HCT116 (cell line): ENCODE results near the gene FGFR4. TPM values are rescaled to one million over a fixed set of nuclear protein-coding genes. Genes with fewer than 3 reads are reported as not detected.

ENCODE experiments used
- ATAC-seq: fragments of 200-7000 bp; cut with Tn5 transposase; 2 replicates; pipeline ENCODE4 v1.9.1; 2020; ENCODE audit warnings: mild to moderate bottlenecking, moderate library complexity
- BruUV-seq: library from RNA; stranded (reverse); fragments of 400-500 nt; replicated peaks from 2 replicates; lab custom pipeline; 2021; lab: Mats Ljungman, UMichigan
- CTCF ChIA-PET: fragments of 300-600 bp; sonication (Branson Sonifier 250); formaldehyde crosslinking; loops from one replicate; lab custom pipeline; 2021; ENCODE audit warnings: antibody characterized with exemption; lab: Charles Lee
- POLR2A ChIA-PET: fragments of 300-600, 350-600 bp; sonication (Branson Sonifier 250); formaldehyde crosslinking; loops from one replicate; lab custom pipeline; 2021; ENCODE audit warnings: antibody characterized with exemption; lab: Charles Lee
- RAD21 ChIA-PET, 2 experiments: fragments of 300-600 bp; sonication (Branson Sonifier 250); formaldehyde crosslinking; loops; one replicate each; lab custom pipeline; 2023; ENCODE audit warnings: low total read pairs in 2 of 2; ENCODE audit not compliant: uncharacterized antibody in 2 of 2, unreplicated experiment in 2 of 2, low non-redundant PET in 1 of 2; lab: Charles Lee
- DNase-seq: peaks from one replicate; pipeline ENCODE4 v3.0.0-alpha.2; 2010; ENCODE audit warnings: low read depth, low spot score
- H2AFZ ChIP-seq: fragments of 200-600 bp; shearing (Covaris generic), sonication (generic); 2 replicates; pipeline ENCODE4 v1.6.1; 2017; ENCODE audit warnings: low read depth, mixed run types, mixed read lengths, antibody characterized with exemption, low read length; ENCODE audit not compliant: poor library complexity, severe bottlenecking
- H3K27ac ChIP-seq: 2 replicates; pipeline ENCODE4 v1.5.1; 2012; ENCODE audit warnings: low read depth, low read length
- H3K27me3 ChIP-seq: fragments of 200-600 bp; sonication (generic); 2 replicates; pipeline ENCODE4 v1.6.1; 2016; ENCODE audit warnings: mixed run types, low read length, mixed read lengths; ENCODE audit not compliant: insufficient read depth
- H3K36me3 ChIP-seq, 2 experiments: fragments of 200-500 bp in 1 of 2; fragments of 200-600 bp in 1 of 2; sonication (Bioruptor generic) in 1 of 2; sonication (generic) in 1 of 2; 2 replicates each; pipeline versions ENCODE4 v1.5.1 to v1.6.1; 2014 to 2016; ENCODE audit warnings: low read length in 2 of 2, inconsistent platforms in 1 of 2, mixed read lengths in 1 of 2, mixed run types in 1 of 2; ENCODE audit not compliant: insufficient read depth in 2 of 2, control insufficient read depth in 1 of 2
- H3K4me1 ChIP-seq, 2 experiments: fragments of 200-600 bp in 1 of 2; sonication (generic) in 1 of 2; 2 replicates each; pipeline versions ENCODE4 v1.5.1 to v1.6.1; 2012 to 2017; ENCODE audit warnings: low read length in 2 of 2, inconsistent platforms in 1 of 2, mild to moderate bottlenecking in 1 of 2, mixed read lengths in 1 of 2, mixed run types in 1 of 2, moderate library complexity in 1 of 2; ENCODE audit not compliant: insufficient read depth in 2 of 2, control insufficient read depth in 1 of 2
- H3K4me2 ChIP-seq: fragments of 200-600 bp; sonication (generic); 2 replicates; pipeline ENCODE4 v1.6.1; 2017; ENCODE audit warnings: mixed run types, low read length, mixed read lengths
- H3K4me3 ChIP-seq, 2 experiments: fragments of 200-600 bp in 1 of 2; sonication (generic) in 1 of 2; replicated peaks in 1 of 2; 2 replicates each; pipeline ENCODE4 v1.5.1; 2011 to 2016; ENCODE audit warnings: low read length in 2 of 2, control low read depth in 1 of 2, low read depth in 1 of 2, mild to moderate bottlenecking in 1 of 2, mixed read lengths in 1 of 2, mixed run types in 1 of 2
- H3K79me2 ChIP-seq: fragments of 200-600 bp; sonication (generic); 2 replicates; pipeline ENCODE4 v1.6.1; 2017; ENCODE audit warnings: mild to moderate bottlenecking, mixed run types, low read length, moderate library complexity, mixed read lengths; ENCODE audit not compliant: insufficient read depth
- H3K9ac ChIP-seq: fragments of 200-600 bp; sonication (generic); 2 replicates; pipeline ENCODE4 v1.6.1; 2016; ENCODE audit warnings: low read length, mixed read lengths
- H3K9me2 ChIP-seq: fragments of 200-600 bp; sonication (generic), shearing (Covaris generic); 2 replicates; pipeline ENCODE4 v1.6.1; 2017; ENCODE audit warnings: mixed run types, mild to moderate bottlenecking, moderate library complexity; ENCODE audit not compliant: insufficient read depth
- H3K9me3 ChIP-seq, 2 experiments: fragments of 200-500 bp in 1 of 2; fragments of 200-600 bp in 1 of 2; sonication (Bioruptor generic) in 1 of 2; sonication (generic) in 1 of 2; 2 replicates each; pipeline ENCODE4 v1.6.1; 2014 to 2017; ENCODE audit warnings: low read length in 2 of 2, mixed read lengths in 2 of 2, inconsistent platforms in 1 of 2, low read depth in 1 of 2, mild to moderate bottlenecking in 1 of 2, mixed run types in 1 of 2, moderate library complexity in 1 of 2; ENCODE audit not compliant: control insufficient read depth in 1 of 2, insufficient read depth in 1 of 2
- H4K20me1 ChIP-seq: fragments of 200-600 bp; sonication (generic), shearing (Covaris generic); 2 replicates; pipeline ENCODE4 v1.6.1; 2017; ENCODE audit warnings: mixed run types, mild to moderate bottlenecking, moderate library complexity; ENCODE audit not compliant: insufficient read depth
- CBX3 ChIP-seq: IDR thresholded peaks from 2 replicates; pipeline ENCODE4 v1.6.1; 2012; ENCODE audit warnings: low read depth
- CEBPB ChIP-seq: IDR thresholded peaks from 2 replicates; pipeline ENCODE4 v1.6.1; 2012; ENCODE audit warnings: low read depth
- CTCF ChIP-seq, 3 experiments: fragments of 200-600 bp in 1 of 3; sonication (generic) in 1 of 3; IDR thresholded peaks in 2 of 3; conservative IDR thresholded peaks in 1 of 3; 2 replicates each; pipeline ENCODE4 v1.5.1; 2012 to 2017; ENCODE audit warnings: low read depth in 2 of 3, low read length in 2 of 3, antibody characterized with exemption in 1 of 3, borderline replicate concordance in 1 of 3, control low read depth in 1 of 3, mild to moderate bottlenecking in 1 of 3, mixed read lengths in 1 of 3, mixed run types in 1 of 3, moderate library complexity in 1 of 3; ENCODE audit not compliant: insufficient read depth in 1 of 3
- EGR1 ChIP-seq: IDR thresholded peaks from 2 replicates; pipeline ENCODE4 v1.6.1; 2012; ENCODE audit warnings: low read depth
- EZH2 ChIP-seq: fragments of 200-600 bp; sonication (generic); IDR thresholded peaks from 2 replicates; pipeline ENCODE4 v1.6.1; 2017; ENCODE audit warnings: antibody characterized with exemption, mixed run types
- FOSL1 ChIP-seq: IDR thresholded peaks from 2 replicates; pipeline ENCODE4 v1.6.1; 2012; ENCODE audit warnings: low read depth
- POLR2AphosphoS5 ChIP-seq: IDR thresholded peaks from 2 replicates; pipeline ENCODE4 v1.6.1; 2011; ENCODE audit warnings: mild to moderate bottlenecking, low read depth, low read length, moderate library complexity
- YY1 ChIP-seq: IDR thresholded peaks from 2 replicates; pipeline ENCODE4 v1.6.1; 2011; ENCODE audit warnings: low read length, low read depth, moderate library complexity, mild to moderate bottlenecking; ENCODE audit not compliant: insufficient replicate concordance; ENCODE audit errors: extremely low read depth
- ZFX ChIP-seq: fragments of 450-650 bp; IDR thresholded peaks from 2 replicates; pipeline ENCODE4 v1.6.1; 2017
- intact Hi-C: fragments of 100-400 bp; cut with micrococcal nuclease; formaldehyde crosslinking; loops from 2 replicates; pipeline ENCODE4 v1.10.0; 2022
- total RNA-seq: library from RNA; stranded (reverse); gene quantifications from one replicate; pipeline ENCODE4 v1.2.1, GENCODE V29; 2021; ENCODE audit not compliant: unreplicated experiment
- TF ChIP-seq, protein P1 (sequence below): IDR thresholded peaks from 2 replicates; pipeline ENCODE4 v1.6.1; 2012; ENCODE audit warnings: low read depth

FGFR4 gene
- total RNA-seq, 1 experiment from 2014 or later, result 78.1 TPM

GRCh38 chr5:177095088-177095669 is 8.5 kb downstream of the FGFR4 start:
- no peak overlapping the region for H3K4me3 ChIP-seq
- no peaks in the 10 kb centered on the region for H4K20me1 ChIP-seq
- DNase-seq (no peak), ATAC-seq (no peak)
- H3K9me2 ChIP-seq, result no peaks in the 10 kb centered on the region
- no peak overlapping the region for H3K27ac ChIP-seq
- H3K79me2 ChIP-seq, result no peaks in the 10 kb centered on the region
- RAD21 ChIA-PET, result no interaction called here
- no peaks in the 10 kb centered on the region for H3K4me1 ChIP-seq
- intact Hi-C loops, result no loop called here
- no peaks in the 10 kb centered on the region for H3K27me3 ChIP-seq
- no TSS peak for BruUV-seq
- H3K4me2 ChIP-seq, result no peak overlapping the region
- POLR2A ChIA-PET, result no interaction called here
- no peak overlapping the region for H3K9ac ChIP-seq
- no peaks in the 10 kb centered on the region for H3K9me3 ChIP-seq
- CTCF ChIA-PET, result no interaction called here
- no peak overlapping the region for H2AFZ ChIP-seq
- TF ChIP-seq CTCF (IDR thresholded peaks at IDR 0.05 in 2 of 3, conservative IDR thresholded peaks at IDR 0.05 in 1 of 3; ENCODE audit: borderline replicate concordance in 1 of 3, insufficient read depth in 1 of 3, low read depth in 2 of 3, low read length in 2 of 3) (no peak), CBX3 (no peak), ZFX (no peak), YY1 (no peak), POLR2AphosphoS5 (no peak), CEBPB (no peak), EZH2 (no peak), EGR1 (no peak), FOSL1 (no peak)
- TF ChIP-seq, protein P1, sequence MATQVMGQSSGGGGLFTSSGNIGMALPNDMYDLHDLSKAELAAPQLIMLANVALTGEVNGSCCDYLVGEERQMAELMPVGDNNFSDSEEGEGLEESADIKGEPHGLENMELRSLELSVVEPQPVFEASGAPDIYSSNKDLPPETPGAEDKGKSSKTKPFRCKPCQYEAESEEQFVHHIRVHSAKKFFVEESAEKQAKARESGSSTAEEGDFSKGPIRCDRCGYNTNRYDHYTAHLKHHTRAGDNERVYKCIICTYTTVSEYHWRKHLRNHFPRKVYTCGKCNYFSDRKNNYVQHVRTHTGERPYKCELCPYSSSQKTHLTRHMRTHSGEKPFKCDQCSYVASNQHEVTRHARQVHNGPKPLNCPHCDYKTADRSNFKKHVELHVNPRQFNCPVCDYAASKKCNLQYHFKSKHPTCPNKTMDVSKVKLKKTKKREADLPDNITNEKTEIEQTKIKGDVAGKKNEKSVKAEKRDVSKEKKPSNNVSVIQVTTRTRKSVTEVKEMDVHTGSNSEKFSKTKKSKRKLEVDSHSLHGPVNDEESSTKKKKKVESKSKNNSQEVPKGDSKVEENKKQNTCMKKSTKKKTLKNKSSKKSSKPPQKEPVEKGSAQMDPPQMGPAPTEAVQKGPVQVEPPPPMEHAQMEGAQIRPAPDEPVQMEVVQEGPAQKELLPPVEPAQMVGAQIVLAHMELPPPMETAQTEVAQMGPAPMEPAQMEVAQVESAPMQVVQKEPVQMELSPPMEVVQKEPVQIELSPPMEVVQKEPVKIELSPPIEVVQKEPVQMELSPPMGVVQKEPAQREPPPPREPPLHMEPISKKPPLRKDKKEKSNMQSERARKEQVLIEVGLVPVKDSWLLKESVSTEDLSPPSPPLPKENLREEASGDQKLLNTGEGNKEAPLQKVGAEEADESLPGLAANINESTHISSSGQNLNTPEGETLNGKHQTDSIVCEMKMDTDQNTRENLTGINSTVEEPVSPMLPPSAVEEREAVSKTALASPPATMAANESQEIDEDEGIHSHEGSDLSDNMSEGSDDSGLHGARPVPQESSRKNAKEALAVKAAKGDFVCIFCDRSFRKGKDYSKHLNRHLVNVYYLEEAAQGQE, result no peak
- TF ChIP-seq, all 23 proteins: peak for 0
- H3K36me3 ChIP-seq, result peaks cover 5 to 12% of the 10 kb centered on the region in 2 experiments; a peak in 2 of 4 replicates
